IgD-negative memory B cell (primary cell): ENCODE data around the gene GRIN1. TPM values are rescaled to one million over a fixed set of nuclear protein-coding genes. Genes with fewer than 3 reads are reported as not detected.
A peak's percentile ranks its signal among the peaks of the same experiment; 100 is the strongest.

Source experiments
- H3K27ac Mint-ChIP-seq, 3 donors: one replicate each; pipeline ENCODE4 v1.8.0; 2020 to 2022; ENCODE audit warnings: mild to moderate bottlenecking in 3 of 3, mixed read lengths in 3 of 3, moderate library complexity in 1 of 3
- H3K27me3 Mint-ChIP-seq: one replicate; pipeline ENCODE4 v1.8.0; 2021; ENCODE audit warnings: mixed read lengths
- H3K36me3 Mint-ChIP-seq: one replicate; pipeline ENCODE4 v1.8.0; 2020; ENCODE audit warnings: mild to moderate bottlenecking, mixed read lengths
- H3K4me1 Mint-ChIP-seq, 3 donors: one replicate each; pipeline ENCODE4 v1.8.0; 2020 to 2022; ENCODE audit warnings: mixed read lengths in 3 of 3, mild to moderate bottlenecking in 1 of 3
- H3K4me3 Mint-ChIP-seq, 4 donors: one replicate each; pipeline ENCODE4 v1.8.0; 2020 to 2022; ENCODE audit warnings: mild to moderate bottlenecking in 4 of 4, mixed read lengths in 4 of 4, moderate library complexity in 3 of 4
- H3K9me3 Mint-ChIP-seq, 3 donors: one replicate each; pipeline ENCODE4 v1.8.0; 2020 to 2021; ENCODE audit warnings: mixed read lengths in 3 of 3, mild to moderate bottlenecking in 1 of 3
- polyA plus RNA-seq: library from polyadenylated mRNA; unstranded; fragments of 300-500 nt; fragmentation: Illumina TruSeq; gene quantifications from one replicate; pipeline ENCODE4 v1.2.3, GENCODE V29; 2021

GRIN1 gene
- polyA plus RNA-seq, 1 donor from 2014 or later = not detected

DNA sequence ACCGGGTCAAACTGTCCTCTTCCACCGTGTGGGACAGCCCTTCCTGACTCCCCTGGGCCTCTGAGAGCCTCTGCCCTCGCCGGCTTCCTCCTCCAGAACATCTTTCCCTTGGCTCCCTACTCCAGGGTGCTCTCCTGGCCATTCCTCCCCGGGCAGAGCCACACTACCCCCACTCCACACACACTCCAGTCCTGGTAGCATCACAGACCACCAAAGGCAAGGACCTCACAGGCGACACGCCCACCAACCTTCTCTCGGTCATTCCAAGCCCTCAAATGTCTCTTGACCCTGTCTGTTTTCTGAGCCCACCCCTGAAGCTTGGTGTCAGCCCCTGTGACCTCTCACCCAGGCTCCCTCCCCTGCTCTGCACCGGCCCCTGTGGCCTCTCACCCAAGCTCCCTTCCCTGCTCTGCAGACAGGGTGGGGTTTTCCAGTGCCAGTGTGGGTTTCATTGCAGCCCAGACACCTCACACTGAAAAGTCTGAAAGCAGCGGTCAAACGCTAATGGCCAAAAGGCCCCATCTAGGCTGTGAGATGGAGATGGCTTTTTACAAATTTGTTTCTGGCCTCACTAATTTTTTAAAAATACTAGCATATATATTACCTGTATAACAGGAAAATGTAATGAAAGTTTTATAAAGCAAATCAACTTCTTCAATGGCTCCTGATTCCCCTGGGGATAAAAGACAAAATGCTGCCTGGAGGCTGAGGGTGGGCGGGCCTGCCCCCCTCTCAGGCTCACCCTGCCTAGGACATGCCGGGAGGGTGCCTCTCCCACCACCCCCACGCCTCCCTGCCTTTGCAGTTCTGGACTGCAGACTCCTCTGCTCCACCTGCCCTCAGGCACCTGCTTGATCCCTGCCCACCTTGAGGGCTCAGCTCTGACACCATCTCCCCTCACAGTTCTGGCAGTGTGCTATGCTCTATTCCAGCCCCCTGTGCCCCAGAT, 20.4 kb downstream of the GRIN1 start:
- H3K27me3 Mint-ChIP-seq = peaks cover 44% of the 10 kb centered on the region
- H3K9me3 Mint-ChIP-seq = no peaks in the 10 kb centered on the region
- H3K4me1 Mint-ChIP-seq = peaks cover 0 to 15% (median 8%) of the 10 kb centered on the region in 3 donors
- peaks cover 2% of the 10 kb centered on the region for H3K36me3 Mint-ChIP-seq
- H3K27ac Mint-ChIP-seq = peak overlapping the region in 1 of 3 donors; percentile 51
- peak overlapping the region in 3 of 4 donors; percentile 39 to 72 (median 40) for H3K4me3 Mint-ChIP-seq

- Mint-ChIP-seq H3K27me3 (peaks cover 44% of the 10 kb centered on the region), H3K27ac (peak overlapping the region in 1 of 3 donors; percentile 51), H3K4me3 (peak overlapping the region in 1 of 4 donors; percentile 40), H3K4me1 (peaks cover 0 to 15% (median 8%) of the 10 kb centered on the region in 3 donors), H3K9me3 (no peaks in the 10 kb centered on the region), H3K36me3 (peaks cover 2% of the 10 kb centered on the region)
Observed at GRCh38 chr9:137160054-137160425, 21.1 kb downstream of the GRIN1 start.

DNA sequence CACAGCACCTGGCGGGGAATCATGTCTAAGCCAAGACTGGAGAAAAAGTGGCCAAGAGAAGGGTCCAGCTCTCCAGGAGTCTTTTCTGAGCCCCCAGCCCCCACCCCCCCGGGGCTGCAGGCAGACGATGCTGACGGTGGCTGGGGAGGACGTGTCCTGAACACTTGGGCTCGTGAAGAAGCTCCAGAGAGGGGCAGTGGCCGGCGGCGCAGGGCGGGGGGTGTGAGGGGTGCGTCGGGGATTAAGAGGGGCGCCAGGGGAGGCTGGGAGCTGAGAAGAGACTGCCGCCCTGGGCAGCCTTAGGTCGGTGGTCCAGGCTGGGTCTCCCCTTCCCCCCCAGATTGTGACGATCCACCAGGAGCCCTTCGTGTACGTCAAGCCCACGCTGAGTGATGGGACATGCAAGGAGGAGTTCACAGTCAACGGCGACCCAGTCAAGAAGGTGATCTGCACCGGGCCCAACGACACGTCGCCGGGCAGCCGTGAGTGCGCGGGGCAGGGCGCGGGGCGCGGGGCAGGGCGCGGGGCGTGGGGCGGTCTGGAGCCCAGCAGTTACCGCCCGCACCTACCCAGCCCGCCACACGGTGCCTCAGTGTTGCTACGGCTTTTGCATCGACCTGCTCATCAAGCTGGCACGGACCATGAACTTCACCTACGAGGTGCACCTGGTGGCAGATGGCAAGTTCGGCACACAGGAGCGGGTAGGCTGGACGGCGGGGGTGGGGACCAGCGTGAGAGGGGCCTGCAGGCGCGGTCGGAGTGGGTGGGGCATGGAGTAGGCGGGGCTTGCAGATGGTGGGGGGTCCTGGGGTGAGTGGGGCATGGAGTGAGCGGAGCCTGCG, 22.0 kb downstream of the GRIN1 start:
- Mint-ChIP-seq H3K4me1 (peaks cover 0 to 15% (median 10%) of the 10 kb centered on the region in 3 donors), H3K27me3 (peaks cover 46% of the 10 kb centered on the region), H3K36me3 (peaks cover 2% of the 10 kb centered on the region), H3K4me3 (peak overlapping the region in 2 of 4 donors; percentile 23 to 65), H3K9me3 (no peaks in the 10 kb centered on the region), H3K27ac (peak overlapping the region in 1 of 3 donors; percentile 51)

- Mint-ChIP-seq H3K4me1 (peaks cover 0 to 15% (median 10%) of the 10 kb centered on the region in 3 donors), H3K36me3 (peaks cover 2% of the 10 kb centered on the region), H3K4me3 (no peak overlapping the region), H3K9me3 (no peaks in the 10 kb centered on the region), H3K27me3 (peaks cover 46% of the 10 kb centered on the region), H3K27ac (no peak overlapping the region)
Observed at GRCh38 chr9:137161558-137162486, 22.9 kb downstream of the GRIN1 start.

- H3K4me1 Mint-ChIP-seq = peaks cover 0 to 12% (median 10%) of the 10 kb centered on the region in 3 donors
- no peaks in the 10 kb centered on the region for H3K9me3 Mint-ChIP-seq
- peak overlapping the region in 1 of 4 donors; percentile 27 for H3K4me3 Mint-ChIP-seq
- peaks cover 43% of the 10 kb centered on the region for H3K27me3 Mint-ChIP-seq
- peak overlapping the region in 1 of 3 donors; percentile 73 for H3K27ac Mint-ChIP-seq
- H3K36me3 Mint-ChIP-seq = peaks cover 2% of the 10 kb centered on the region
Observed at GRCh38 chr9:137162505-137163364, 23.8 kb downstream of the GRIN1 start.

DNA sequence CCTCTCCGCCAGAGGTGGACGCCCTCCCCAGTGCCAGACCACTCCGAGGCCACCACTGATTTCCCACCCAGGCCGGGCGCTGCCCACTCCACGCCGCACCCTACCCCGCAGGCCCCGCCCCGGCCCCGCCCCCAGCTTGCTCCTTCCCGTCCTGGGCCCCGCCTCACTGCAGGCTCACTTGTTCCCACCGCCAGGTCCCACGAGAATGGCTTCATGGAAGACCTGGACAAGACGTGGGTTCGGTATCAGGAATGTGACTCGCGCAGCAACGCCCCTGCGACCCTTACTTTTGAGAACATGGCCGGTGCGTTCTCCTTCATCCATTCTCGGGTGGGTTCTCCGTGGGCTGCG, 24.4 kb downstream of the GRIN1 start:
- Mint-ChIP-seq H3K27ac (peak overlapping the region in 2 of 3 donors; percentile 46 to 64), H3K27me3 (peaks cover 38% of the 10 kb centered on the region), H3K4me1 (peaks cover 0 to 7% (median 6%) of the 10 kb centered on the region in 3 donors), H3K9me3 (no peaks in the 10 kb centered on the region), H3K4me3 (no peak overlapping the region), H3K36me3 (no peaks in the 10 kb centered on the region)

- Mint-ChIP-seq H3K4me1 (peaks cover 0 to 6% (median 6%) of the 10 kb centered on the region in 3 donors), H3K27me3 (peaks cover 35% of the 10 kb centered on the region), H3K27ac (peak overlapping the region in 1 of 3 donors; percentile 64), H3K9me3 (no peaks in the 10 kb centered on the region), H3K36me3 (no peaks in the 10 kb centered on the region), H3K4me3 (no peak overlapping the region)
Observed at GRCh38 chr9:137163805-137164204, 24.9 kb downstream of the GRIN1 start.

DNA sequence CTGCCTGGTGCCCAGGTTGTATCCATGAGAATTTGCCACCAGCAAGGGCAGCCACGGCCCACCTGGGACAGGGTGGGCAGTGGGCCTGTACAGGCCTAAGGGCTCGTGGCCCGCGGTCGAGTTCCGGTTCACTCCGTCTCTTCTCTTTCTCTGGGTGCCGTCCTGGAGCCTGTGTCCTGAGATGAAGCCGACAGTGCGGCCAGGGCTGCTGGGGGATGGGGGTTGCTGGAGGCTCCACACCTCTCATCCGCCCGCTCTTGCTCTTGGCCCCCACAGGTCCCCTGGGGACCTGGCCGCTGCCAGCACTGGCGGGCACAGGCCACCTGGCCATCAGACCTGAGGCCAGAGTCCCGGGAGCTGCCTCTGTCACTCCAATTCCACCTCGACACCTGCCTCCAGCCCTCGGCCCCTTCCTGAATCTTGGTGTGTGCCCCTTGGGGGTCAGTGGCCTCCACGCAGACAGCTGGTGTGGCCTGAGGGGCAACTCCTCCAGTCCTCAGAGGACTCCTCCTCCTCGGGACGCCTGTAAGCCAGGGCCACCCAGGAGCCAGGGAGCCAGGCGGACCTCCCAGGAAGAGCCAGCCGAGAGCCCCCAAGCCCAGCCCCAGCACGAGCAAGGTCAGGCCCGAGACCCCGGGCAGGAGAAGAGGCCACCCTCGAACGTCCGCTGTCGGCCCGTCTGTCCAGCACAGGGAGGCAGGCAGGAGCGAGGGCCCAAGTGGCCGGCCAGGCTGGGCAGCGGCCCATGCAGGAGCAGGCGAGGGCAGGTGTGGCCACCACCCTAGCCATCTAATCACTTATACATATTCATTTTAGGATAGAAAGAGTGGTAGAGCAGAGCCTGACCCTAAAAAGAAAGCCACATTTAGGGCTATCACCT, 25.7 kb downstream of the GRIN1 start:
- H3K36me3 Mint-ChIP-seq = no peaks in the 10 kb centered on the region
- no peaks in the 10 kb centered on the region for H3K9me3 Mint-ChIP-seq
- H3K27ac Mint-ChIP-seq = peak overlapping the region in 1 of 3 donors; percentile 64
- peak overlapping the region in 1 of 4 donors; percentile 47 for H3K4me3 Mint-ChIP-seq
- peaks cover 0 to 2% (median 1%) of the 10 kb centered on the region in 3 donors for H3K4me1 Mint-ChIP-seq
- peaks cover 28% of the 10 kb centered on the region for H3K27me3 Mint-ChIP-seq

GRCh38 chr9:137165250-137165836, 26.4 kb downstream of the GRIN1 start:
- H3K4me3 Mint-ChIP-seq = no peak overlapping the region
- no peaks in the 10 kb centered on the region for H3K36me3 Mint-ChIP-seq
- no peak overlapping the region for H3K27ac Mint-ChIP-seq
- H3K4me1 Mint-ChIP-seq = peaks cover 0 to 2% (median 1%) of the 10 kb centered on the region in 3 donors
- no peaks in the 10 kb centered on the region for H3K9me3 Mint-ChIP-seq
- peaks cover 28% of the 10 kb centered on the region for H3K27me3 Mint-ChIP-seq

GRCh38 chr9:137166380-137167229, 27.7 kb downstream of the GRIN1 start:
- peaks cover 32% of the 10 kb centered on the region for H3K27me3 Mint-ChIP-seq
- H3K4me1 Mint-ChIP-seq = peaks cover 0 to 2% (median 1%) of the 10 kb centered on the region in 3 donors
- H3K9me3 Mint-ChIP-seq = no peaks in the 10 kb centered on the region
- no peaks in the 10 kb centered on the region for H3K36me3 Mint-ChIP-seq
- peak overlapping the region in 2 of 4 donors; percentile 32 to 47 for H3K4me3 Mint-ChIP-seq
- peak overlapping the region in 1 of 3 donors; percentile 81 for H3K27ac Mint-ChIP-seq

DNA sequence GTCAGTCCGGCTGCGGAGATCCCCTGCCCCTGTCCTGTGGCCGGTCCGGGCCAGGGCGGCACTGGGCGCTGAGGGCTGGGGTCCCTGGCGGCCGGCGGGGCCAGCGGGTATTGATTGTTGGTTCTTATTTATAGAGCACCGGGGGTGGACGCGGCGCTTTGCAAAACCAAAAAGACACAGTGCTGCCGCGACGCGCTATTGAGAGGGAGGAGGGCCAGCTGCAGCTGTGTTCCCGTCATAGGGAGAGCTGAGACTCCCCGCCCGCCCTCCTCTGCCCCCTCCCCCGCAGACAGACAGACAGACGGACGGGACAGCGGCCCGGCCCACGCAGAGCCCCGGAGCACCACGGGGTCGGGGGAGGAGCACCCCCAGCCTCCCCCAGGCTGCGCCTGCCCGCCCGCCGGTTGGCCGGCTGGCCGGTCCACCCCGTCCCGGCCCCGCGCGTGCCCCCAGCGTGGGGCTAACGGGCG, 28.4 kb downstream of the GRIN1 start:
- Mint-ChIP-seq H3K36me3 (no peaks in the 10 kb centered on the region), H3K9me3 (no peaks in the 10 kb centered on the region), H3K27ac (no peak overlapping the region), H3K4me1 (peaks cover 0 to 2% (median 0%) of the 10 kb centered on the region in 3 donors), H3K4me3 (peak overlapping the region in 1 of 4 donors; percentile 72), H3K27me3 (peaks cover 32% of the 10 kb centered on the region)
